Astrocyte (in vitro differentiated cells and primary cell): ENCODE results near the gene QRICH1. TPM values are rescaled to one million over a fixed set of nuclear protein-coding genes. Genes with fewer than 3 reads are reported as not detected.

Experiments used
- DNase-seq: peaks from one replicate; pipeline ENCODE4 v3.0.0-alpha.2; 2010; ENCODE audit warnings: low read depth
- FAIRE-seq: peaks from 2 replicates; lab custom pipeline; 2011; peaks lifted over from hg19 to GRCh38; lab: Jason Lieb, UNC
- H2AFZ ChIP-seq: 2 replicates; pipeline ENCODE4 v1.6.0; 2012; ENCODE audit warnings: low read depth, low read length, inconsistent platforms
- H3K27ac ChIP-seq: 2 replicates; pipeline ENCODE4 v1.5.1; 2011; ENCODE audit warnings: low read depth, low read length, inconsistent platforms
- H3K27me3 ChIP-seq: 2 replicates; pipeline ENCODE4 v1.6.0; 2011; ENCODE audit warnings: low read length, inconsistent platforms; ENCODE audit not compliant: insufficient read depth
- H3K36me3 ChIP-seq: 2 replicates; pipeline ENCODE4 v1.5.1; 2011; ENCODE audit warnings: low read length, inconsistent platforms; ENCODE audit not compliant: insufficient read depth
- H3K4me1 ChIP-seq: 2 replicates; pipeline ENCODE4 v1.5.1; 2011; ENCODE audit warnings: low read length, inconsistent platforms; ENCODE audit not compliant: insufficient read depth
- H3K4me2 ChIP-seq: 2 replicates; pipeline ENCODE4 v1.6.0; 2012; ENCODE audit warnings: low read length, inconsistent platforms
- H3K4me3 ChIP-seq: 2 replicates; pipeline ENCODE4 v1.5.1; 2011; ENCODE audit warnings: low read depth, mild to moderate bottlenecking, low read length, inconsistent platforms; ENCODE audit not compliant: insufficient read depth
- H3K79me2 ChIP-seq: 2 replicates; pipeline ENCODE4 v1.6.0; 2012; ENCODE audit warnings: mild to moderate bottlenecking, low read length, inconsistent platforms; ENCODE audit not compliant: insufficient read depth
- H3K9ac ChIP-seq: 2 replicates; pipeline ENCODE4 v1.6.0; 2012; ENCODE audit warnings: mild to moderate bottlenecking, low read length, inconsistent platforms
- H3K9me3 ChIP-seq: 2 replicates; pipeline ENCODE4 v1.5.1; 2012; ENCODE audit warnings: low read depth, mild to moderate bottlenecking, low read length, inconsistent platforms; ENCODE audit not compliant: insufficient read depth
- H4K20me1 ChIP-seq: 2 replicates; pipeline ENCODE4 v1.6.0; 2012; ENCODE audit warnings: low read length, inconsistent platforms; ENCODE audit not compliant: insufficient read depth
- H3K27ac Mint-ChIP-seq: one replicate; pipeline ENCODE4 v1.8.0; 2021; ENCODE audit warnings: mild to moderate bottlenecking, mixed read lengths; ENCODE audit not compliant: unreplicated experiment
- H3K27me3 Mint-ChIP-seq: one replicate; pipeline ENCODE4 v1.8.0; 2021; ENCODE audit warnings: low read depth, mixed read lengths; ENCODE audit not compliant: unreplicated experiment
- H3K36me3 Mint-ChIP-seq: one replicate; pipeline ENCODE4 v1.8.0; 2021; ENCODE audit warnings: low read depth, mixed read lengths; ENCODE audit not compliant: unreplicated experiment
- H3K4me1 Mint-ChIP-seq: one replicate; pipeline ENCODE4 v1.8.0; 2021; ENCODE audit warnings: low read depth, mixed read lengths; ENCODE audit not compliant: unreplicated experiment
- H3K4me3 Mint-ChIP-seq: one replicate; pipeline ENCODE4 v1.8.0; 2021; ENCODE audit warnings: mild to moderate bottlenecking, moderate library complexity, mixed read lengths; ENCODE audit not compliant: unreplicated experiment
- H3K9me3 Mint-ChIP-seq: one replicate; pipeline ENCODE4 v1.8.0; 2021; ENCODE audit warnings: mild to moderate bottlenecking, mixed read lengths; ENCODE audit not compliant: unreplicated experiment
- CTCF ChIP-seq: IDR thresholded peaks from 2 replicates; pipeline ENCODE4 v1.5.1; 2011; ENCODE audit warnings: low read depth, mild to moderate bottlenecking, inconsistent platforms, low read length, moderate library complexity; ENCODE audit not compliant: insufficient read depth
- EZH2 ChIP-seq: IDR thresholded peaks from 2 replicates; pipeline ENCODE4 v1.6.1; 2012; ENCODE audit warnings: mild to moderate bottlenecking, low read length, inconsistent platforms; ENCODE audit not compliant: insufficient read depth
- total RNA-seq: library from RNA; stranded (reverse); gene quantifications from 2 replicates; pipeline ENCODE4 v1.2.1, GENCODE V29; 2021

The QRICH1 gene
- total RNA-seq, 1 donor from 2014 or later: 119 TPM

GRCh38 chr3:49024449-49024848, 69.4 kb downstream of the QRICH1 start:
- H3K27me3 Mint-ChIP-seq: no peaks in the 10 kb centered on the region
- H3K9me3 ChIP-seq: no peaks in the 10 kb centered on the region
- H3K27ac Mint-ChIP-seq: no peak overlapping the region
- H3K27ac ChIP-seq: no peak overlapping the region
- H3K27me3 ChIP-seq: no peaks in the 10 kb centered on the region
- no peak for FAIRE-seq
- H3K36me3 ChIP-seq: peaks cover 40% of the 10 kb centered on the region
- no peak overlapping the region for H3K4me3 ChIP-seq
- H3K4me1 Mint-ChIP-seq: peaks cover 26% of the 10 kb centered on the region
- no peak for DNase-seq
- no peak for TF ChIP-seq EZH2
- no peak for TF ChIP-seq CTCF
- H3K4me3 Mint-ChIP-seq: peak overlapping the region; percentile 93
- peaks cover 61% of the 10 kb centered on the region for H4K20me1 ChIP-seq
- H3K4me1 ChIP-seq: peaks cover 31% of the 10 kb centered on the region
- no peak overlapping the region for H3K9ac ChIP-seq
- peaks cover 2% of the 10 kb centered on the region for H3K9me3 Mint-ChIP-seq
- no peak overlapping the region for H2AFZ ChIP-seq
- peaks cover 89% of the 10 kb centered on the region for H3K79me2 ChIP-seq
- H3K36me3 Mint-ChIP-seq: peaks cover 20% of the 10 kb centered on the region
- H3K4me2 ChIP-seq: no peak overlapping the region

DNA sequence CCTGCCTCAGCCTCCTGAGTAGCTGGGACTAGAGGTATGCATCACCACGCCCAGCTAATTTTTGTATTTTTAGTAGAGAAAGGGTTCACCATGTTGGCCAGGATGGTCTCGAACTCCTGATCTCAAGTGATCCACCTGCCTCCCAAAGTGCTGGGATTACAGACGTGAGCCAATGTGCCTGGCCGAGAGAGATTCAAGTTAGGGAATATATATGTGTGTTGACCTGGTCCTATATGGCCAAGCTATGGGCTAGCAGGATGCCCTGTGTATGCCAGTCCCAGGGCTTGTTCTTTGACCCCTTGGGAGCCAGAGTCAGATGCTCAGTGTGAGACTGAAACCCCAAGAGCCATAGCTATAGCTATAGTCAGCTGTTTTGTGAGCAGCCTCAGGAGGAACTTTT, 70.1 kb downstream of the QRICH1 start:
- Mint-ChIP-seq H3K4me1 (peaks cover 26% of the 10 kb centered on the region), H3K36me3 (peaks cover 19% of the 10 kb centered on the region)

More for the DNA sequence above, 70.1 kb downstream of the QRICH1 start:
- Histone ChIP-seq H3K4me3 (no peak overlapping the region), H3K27me3 (no peaks in the 10 kb centered on the region), H3K79me2 (peaks cover 85% of the 10 kb centered on the region), H3K9ac (no peak overlapping the region), H3K9me3 (no peaks in the 10 kb centered on the region), H3K4me1 (peaks cover 27% of the 10 kb centered on the region), H4K20me1 (peaks cover 61% of the 10 kb centered on the region), H3K27ac (no peak overlapping the region), H3K4me2 (no peak overlapping the region), H3K36me3 (peaks cover 40% of the 10 kb centered on the region), H2AFZ (no peak overlapping the region)
- TF ChIP-seq CTCF: no peak
- no peak for TF ChIP-seq EZH2
- no peak for DNase-seq
- Mint-ChIP-seq H3K27ac (no peak overlapping the region), H3K27me3 (no peaks in the 10 kb centered on the region), H3K4me3 (peak overlapping the region; percentile 93), H3K9me3 (peaks cover 2% of the 10 kb centered on the region)
- no peak for FAIRE-seq
